Neural cell (in vitro differentiated cells): ENCODE results near the gene ADORA2A.

ENCODE experiments used
- MXI1 ChIP-seq: fragments of 450-650 bp; conservative IDR thresholded peaks from 2 replicates; pipeline ENCODE4 v1.6.1; 2014; ENCODE audit warnings: antibody characterized with exemption, mild to moderate bottlenecking; ENCODE audit not compliant: poor library complexity, severe bottlenecking
- TF ChIP-seq, protein P1 (sequence below): fragments of 450-650 bp; IDR thresholded peaks from 2 replicates; pipeline ENCODE4 v1.5.1; 2014; ENCODE audit warnings: antibody characterized with exemption, mild to moderate bottlenecking, moderate library complexity; ENCODE audit not compliant: poor library complexity, severe bottlenecking

- TF ChIP-seq, protein P1, sequence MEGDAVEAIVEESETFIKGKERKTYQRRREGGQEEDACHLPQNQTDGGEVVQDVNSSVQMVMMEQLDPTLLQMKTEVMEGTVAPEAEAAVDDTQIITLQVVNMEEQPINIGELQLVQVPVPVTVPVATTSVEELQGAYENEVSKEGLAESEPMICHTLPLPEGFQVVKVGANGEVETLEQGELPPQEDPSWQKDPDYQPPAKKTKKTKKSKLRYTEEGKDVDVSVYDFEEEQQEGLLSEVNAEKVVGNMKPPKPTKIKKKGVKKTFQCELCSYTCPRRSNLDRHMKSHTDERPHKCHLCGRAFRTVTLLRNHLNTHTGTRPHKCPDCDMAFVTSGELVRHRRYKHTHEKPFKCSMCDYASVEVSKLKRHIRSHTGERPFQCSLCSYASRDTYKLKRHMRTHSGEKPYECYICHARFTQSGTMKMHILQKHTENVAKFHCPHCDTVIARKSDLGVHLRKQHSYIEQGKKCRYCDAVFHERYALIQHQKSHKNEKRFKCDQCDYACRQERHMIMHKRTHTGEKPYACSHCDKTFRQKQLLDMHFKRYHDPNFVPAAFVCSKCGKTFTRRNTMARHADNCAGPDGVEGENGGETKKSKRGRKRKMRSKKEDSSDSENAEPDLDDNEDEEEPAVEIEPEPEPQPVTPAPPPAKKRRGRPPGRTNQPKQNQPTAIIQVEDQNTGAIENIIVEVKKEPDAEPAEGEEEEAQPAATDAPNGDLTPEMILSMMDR = no peak
- TF ChIP-seq MXI1 = no peak
These were observed 5.2 kb upstream of the ADORA2A start for GRCh38 chr22:24422102-24422665.
